Mucosa of rectum (tissue), 2 donors: Measurements from ENCODE around the gene APOL3.
A peak's percentile ranks its signal among the peaks of the same experiment; 100 is the strongest.
"Not testable (repeated sequence)": the region's sequence is repeated elsewhere in the genome, so short reads cannot be mapped to it uniquely, and the experiment has no call there.

Source experiments
- H3K27ac ChIP-seq, 2 donors: one replicate each; pipeline ENCODE4 v1.7.0; 2013; ENCODE audit warnings: inconsistent platforms in 2 of 2, low read depth in 2 of 2, low read length in 2 of 2
- H3K27me3 ChIP-seq, 2 donors: one replicate each; pipeline ENCODE4 v1.7.0; 2013; ENCODE audit warnings: low read length in 2 of 2; ENCODE audit not compliant: control insufficient read depth in 2 of 2, insufficient read depth in 2 of 2
- H3K36me3 ChIP-seq, 2 donors: one replicate each; pipeline ENCODE4 v1.7.0; 2013; ENCODE audit warnings: low read length in 2 of 2; ENCODE audit not compliant: control insufficient read depth in 2 of 2, insufficient read depth in 2 of 2
- H3K4me1 ChIP-seq, 2 donors: one replicate each; pipeline ENCODE4 v1.7.0; 2013; ENCODE audit warnings: low read length in 2 of 2, mild to moderate bottlenecking in 1 of 2; ENCODE audit not compliant: control insufficient read depth in 2 of 2, insufficient read depth in 2 of 2
- H3K4me3 ChIP-seq, 2 donors: one replicate each; pipeline ENCODE4 v1.7.0; 2013; ENCODE audit warnings: low read length in 2 of 2
- H3K9ac ChIP-seq, 2 donors: one replicate each; pipeline ENCODE4 v1.7.0; 2013; ENCODE audit warnings: low read length in 2 of 2, low read depth in 1 of 2, mild to moderate bottlenecking in 1 of 2
- H3K9me3 ChIP-seq, 2 donors: one replicate each; pipeline ENCODE4 v1.7.0; 2013; ENCODE audit warnings: low read length in 2 of 2; ENCODE audit not compliant: control insufficient read depth in 2 of 2
- donor health status: healthy.
- donor health status: Normal muscosa, but diverticular disease.

Gene APOL3

GRCh38 chr22:36124666-36125065 is 35.9 kb downstream of the APOL3 start:
- no peak overlapping the region for H3K4me3 ChIP-seq
- H3K9ac ChIP-seq: no peak overlapping the region
- no peaks in the 10 kb centered on the region for H3K27me3 ChIP-seq
- no peaks in the 10 kb centered on the region for H3K36me3 ChIP-seq
- H3K4me1 ChIP-seq: peaks cover 2 to 3% of the 10 kb centered on the region in 2 donors
- no peaks in the 10 kb centered on the region for H3K9me3 ChIP-seq
- no peak overlapping the region for H3K27ac ChIP-seq

DNA sequence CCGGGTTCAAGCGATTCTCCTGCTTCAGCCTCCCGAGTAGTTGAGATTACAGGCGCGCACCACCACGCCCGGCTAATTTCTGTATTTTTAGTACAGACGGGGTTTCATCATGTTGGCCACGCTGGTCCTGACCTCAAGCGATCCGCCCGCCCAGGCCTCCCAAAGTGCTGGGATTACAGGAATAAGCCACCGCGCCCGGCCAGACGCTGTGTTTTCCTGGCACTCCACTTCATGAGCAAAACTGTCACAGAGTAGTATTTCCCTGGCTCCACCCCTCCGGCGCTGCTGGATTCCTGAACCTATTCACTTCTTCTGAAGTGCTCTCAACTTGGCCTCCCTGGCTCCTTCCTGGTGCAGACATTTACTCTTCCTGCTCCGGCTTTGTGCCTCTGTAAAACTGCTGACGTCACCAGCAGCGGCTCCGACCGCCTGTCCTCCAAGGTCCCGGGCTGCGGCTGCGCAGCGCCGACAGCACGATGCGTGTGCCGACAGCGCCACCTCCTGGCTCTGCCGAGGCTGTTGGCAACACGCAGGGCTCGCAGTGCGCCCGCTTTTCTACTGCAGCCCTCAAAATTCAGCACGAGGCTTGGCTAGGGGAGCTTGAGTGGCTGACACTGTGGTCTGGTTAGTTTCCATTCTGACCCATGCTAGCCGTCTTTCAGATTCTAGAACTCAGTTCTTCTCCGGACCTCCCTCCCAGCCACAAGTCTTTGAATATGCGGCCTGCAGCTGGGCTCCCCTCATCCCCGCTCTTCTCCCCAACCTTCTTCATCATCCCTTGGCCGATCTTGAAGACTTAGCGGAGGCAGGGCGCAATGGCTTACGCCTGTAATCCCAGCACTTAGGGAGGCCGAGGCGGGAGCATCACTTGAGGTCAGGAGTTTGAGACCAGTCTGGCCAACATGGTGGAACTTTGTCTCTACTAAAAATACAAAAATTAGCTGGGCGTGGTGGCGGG is 36.6 kb downstream of the APOL3 start:
- Histone ChIP-seq H3K27me3 (no peaks in the 10 kb centered on the region), H3K36me3 (no peaks in the 10 kb centered on the region), H3K4me3 (peak overlapping the region; percentile 41 to 59), H3K27ac (peak overlapping the region; percentile 82 to 85), H3K9ac (peak overlapping the region; percentile 47 to 61), H3K9me3 (no peaks in the 10 kb centered on the region), H3K4me1 (peaks cover 2 to 3% of the 10 kb centered on the region in 2 donors)

DNA sequence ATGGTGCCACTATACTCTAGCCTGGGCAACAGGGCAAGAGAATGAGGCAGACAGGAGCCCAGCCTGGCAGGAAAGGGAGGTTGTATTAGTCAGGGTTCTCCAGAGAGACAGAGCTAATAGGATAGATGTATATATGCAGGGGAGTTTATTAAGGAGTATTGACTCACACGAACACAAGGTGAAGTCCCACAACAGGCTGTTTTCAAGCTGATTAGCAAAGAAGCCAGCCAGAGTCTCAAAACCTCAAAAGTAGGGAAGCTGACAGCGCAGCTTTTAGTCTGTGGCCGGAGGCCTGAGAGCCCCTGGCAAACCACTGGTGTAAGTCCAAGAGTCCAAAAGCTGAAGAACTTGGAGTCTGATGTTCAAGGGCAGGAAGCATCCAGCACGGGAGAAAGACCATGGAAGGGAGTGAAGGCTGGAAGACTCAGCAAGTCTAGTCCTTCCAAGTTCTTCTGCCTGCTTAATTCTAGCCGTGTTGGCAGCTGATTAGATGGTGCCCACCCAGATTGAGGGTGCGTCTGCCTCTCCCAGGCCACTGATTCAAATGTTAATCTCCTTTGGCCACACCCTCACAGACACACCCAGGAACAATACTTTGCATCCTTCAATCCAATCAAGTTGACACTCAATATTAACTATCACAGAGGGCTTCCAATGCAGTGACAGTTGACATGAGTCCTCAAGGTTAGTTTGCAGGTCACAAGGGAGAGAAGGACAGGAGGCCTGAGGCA is 39.8 kb downstream of the APOL3 start:
- not testable (repeated sequence) for H3K9me3 ChIP-seq

GRCh38 chr22:36117053-36117554 is 43.5 kb downstream of the APOL3 start:
- no peaks in the 10 kb centered on the region for H3K27me3 ChIP-seq
- no peak overlapping the region for H3K27ac ChIP-seq
- H3K4me3 ChIP-seq: no peak overlapping the region
- H3K36me3 ChIP-seq: no peaks in the 10 kb centered on the region
- no peaks in the 10 kb centered on the region for H3K4me1 ChIP-seq
- H3K9ac ChIP-seq: no peak overlapping the region
- no peaks in the 10 kb centered on the region for H3K9me3 ChIP-seq

More for the DNA sequence above, 39.8 kb downstream of the APOL3 start:
- not testable (repeated sequence) for H3K4me3 ChIP-seq, H3K9ac ChIP-seq, H3K36me3 ChIP-seq, H3K27me3 ChIP-seq, H3K27ac ChIP-seq, H3K4me1 ChIP-seq

GRCh38 chr22:36116127-36116526 is 44.4 kb downstream of the APOL3 start:
- H3K27me3 ChIP-seq: no peaks in the 10 kb centered on the region
- H3K4me1 ChIP-seq: no peaks in the 10 kb centered on the region
- no peak overlapping the region for H3K9ac ChIP-seq
- H3K27ac ChIP-seq: no peak overlapping the region
- H3K9me3 ChIP-seq: no peaks in the 10 kb centered on the region
- H3K36me3 ChIP-seq: no peaks in the 10 kb centered on the region
- no peak overlapping the region for H3K4me3 ChIP-seq

DNA sequence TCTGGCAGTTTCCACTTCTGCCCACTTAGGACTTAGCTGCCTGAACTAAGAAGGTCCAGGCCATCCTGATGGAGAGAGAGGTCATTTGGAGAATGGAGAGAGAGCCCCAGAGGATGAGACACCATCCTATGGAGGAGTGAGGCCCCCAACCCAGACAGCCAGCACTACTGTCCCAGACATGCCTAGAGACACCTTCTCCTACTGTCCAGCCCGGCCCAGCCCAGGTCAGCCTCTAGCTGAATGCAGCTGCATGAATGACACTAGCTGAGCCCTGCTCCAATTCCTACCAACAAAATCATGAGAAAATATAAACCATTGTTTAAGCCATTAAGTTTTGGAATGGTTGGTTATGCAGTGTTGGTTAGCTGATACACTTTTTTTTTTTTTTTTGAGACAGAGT is 47.4 kb downstream of the APOL3 start:
- no peak overlapping the region for H3K9ac ChIP-seq
- no peaks in the 10 kb centered on the region for H3K36me3 ChIP-seq
- no peak overlapping the region for H3K27ac ChIP-seq
- no peaks in the 10 kb centered on the region for H3K4me1 ChIP-seq
- no peaks in the 10 kb centered on the region for H3K27me3 ChIP-seq
- H3K4me3 ChIP-seq: no peak overlapping the region
- H3K9me3 ChIP-seq: no peaks in the 10 kb centered on the region

GRCh38 chr22:36111316-36111715 is 49.2 kb downstream of the APOL3 start:
- H3K36me3 ChIP-seq: no peaks in the 10 kb centered on the region
- no peaks in the 10 kb centered on the region for H3K4me1 ChIP-seq
- no peaks in the 10 kb centered on the region for H3K27me3 ChIP-seq
- no peaks in the 10 kb centered on the region for H3K9me3 ChIP-seq
- no peak overlapping the region for H3K4me3 ChIP-seq
- H3K9ac ChIP-seq: no peak overlapping the region
- H3K27ac ChIP-seq: no peak overlapping the region

DNA sequence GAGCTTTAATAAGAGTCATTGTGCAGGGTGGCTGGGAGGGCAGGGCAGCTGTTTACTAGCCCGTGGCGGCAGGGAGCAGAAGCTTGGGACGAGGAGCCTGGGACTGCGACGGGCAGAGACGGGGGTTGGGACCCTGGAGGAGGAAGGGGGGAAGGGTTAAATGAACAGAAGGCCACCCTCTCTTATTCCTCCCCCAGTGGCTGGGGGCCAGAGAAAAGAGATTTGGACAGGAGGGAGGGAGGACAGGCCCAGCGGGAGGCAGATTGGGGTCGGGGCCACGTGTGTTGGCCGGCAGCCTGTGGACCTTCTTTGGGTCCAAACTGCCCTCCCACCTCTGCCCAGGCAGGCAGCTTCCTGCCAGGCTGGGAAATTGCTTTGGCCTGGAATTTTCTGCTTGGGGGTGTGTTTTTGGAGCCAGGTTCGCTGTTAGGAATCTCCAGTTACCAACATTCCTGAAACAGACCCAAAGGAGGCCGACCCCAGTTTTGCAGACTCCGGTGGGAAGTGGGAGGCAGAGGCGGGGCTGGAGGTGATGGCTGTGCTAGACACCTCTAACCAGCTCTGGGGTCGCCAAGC is 50.2 kb downstream of the APOL3 start:
- no peak overlapping the region for H3K27ac ChIP-seq
- no peak overlapping the region for H3K9ac ChIP-seq
- no peaks in the 10 kb centered on the region for H3K9me3 ChIP-seq
- H3K36me3 ChIP-seq: no peaks in the 10 kb centered on the region
- H3K27me3 ChIP-seq: no peaks in the 10 kb centered on the region
- no peaks in the 10 kb centered on the region for H3K4me1 ChIP-seq
- no peak overlapping the region for H3K4me3 ChIP-seq

GRCh38 chr22:36107436-36107835 is 53.1 kb downstream of the APOL3 start:
- H3K9ac ChIP-seq: no peak overlapping the region
- no peak overlapping the region for H3K27ac ChIP-seq
- no peaks in the 10 kb centered on the region for H3K4me1 ChIP-seq

DNA sequence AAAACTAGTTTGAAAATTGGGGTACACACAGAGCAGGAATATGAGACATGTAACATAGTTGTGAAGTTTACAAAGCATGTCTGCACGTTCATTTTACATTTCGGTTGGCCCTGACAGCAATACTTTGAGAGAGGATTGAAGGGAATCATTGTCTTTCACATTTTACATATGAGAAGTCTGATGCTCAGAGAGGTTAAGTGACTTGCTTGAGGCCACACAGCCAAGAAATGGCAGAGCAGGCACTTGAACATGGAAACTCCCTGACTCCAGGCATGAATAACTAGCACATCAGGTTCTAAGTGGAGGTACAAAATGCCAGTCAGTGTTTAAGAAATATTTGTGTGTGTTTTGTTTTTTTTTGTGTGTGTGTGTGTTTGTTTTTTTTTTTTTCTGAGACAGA is 53.6 kb downstream of the APOL3 start:
- Histone ChIP-seq H3K9me3 (no peaks in the 10 kb centered on the region), H3K9ac (no peak overlapping the region), H3K4me1 (no peaks in the 10 kb centered on the region), H3K36me3 (no peaks in the 10 kb centered on the region), H3K4me3 (no peak overlapping the region), H3K27me3 (no peaks in the 10 kb centered on the region), H3K27ac (no peak overlapping the region)

More at GRCh38 chr22:36107436-36107835, 53.1 kb downstream of the APOL3 start:
- H3K36me3 ChIP-seq: no peaks in the 10 kb centered on the region
- no peaks in the 10 kb centered on the region for H3K27me3 ChIP-seq
- H3K4me3 ChIP-seq: no peak overlapping the region
- H3K9me3 ChIP-seq: no peaks in the 10 kb centered on the region
